Fibroblast of mammary gland (primary cell): ENCODE data around the gene MAPKBP1.

ENCODE experiments used
- DNase-seq: peaks from one replicate; pipeline ENCODE4 v3.0.0-alpha.2; 2010; ENCODE audit warnings: low read depth
- H3K4me3 ChIP-seq: 2 replicates; pipeline ENCODE4 v1.5.1; 2011; ENCODE audit warnings: low read depth, mild to moderate bottlenecking, low read length, moderate library complexity; ENCODE audit not compliant: control insufficient read depth
- CTCF ChIP-seq: conservative IDR thresholded peaks from 2 replicates; pipeline ENCODE4 v1.5.1; 2011; ENCODE audit warnings: low read depth, low read length, inconsistent platforms; ENCODE audit not compliant: control insufficient read depth, insufficient read depth

The MAPKBP1 gene

GRCh38 chr15:41824062-41824745 is 49.9 kb downstream of the MAPKBP1 start:
- H3K4me3 ChIP-seq, result no peak overlapping the region
- TF ChIP-seq CTCF, result no peak
- DNase-seq, result no peak

GRCh38 chr15:41825145-41825544 is 50.9 kb downstream of the MAPKBP1 start:
- no peak overlapping the region for H3K4me3 ChIP-seq
- TF ChIP-seq CTCF, result no peak
- DNase-seq, result no peak

GRCh38 chr15:41825572-41826535 is 51.6 kb downstream of the MAPKBP1 start:
- no peak for TF ChIP-seq CTCF
- no peak for DNase-seq
- H3K4me3 ChIP-seq, result no peak overlapping the region

- TF ChIP-seq CTCF, result no peak
- DNase-seq, result no peak
- peak overlapping the region; percentile 50 for H3K4me3 ChIP-seq
These were observed 53.1 kb downstream of the MAPKBP1 start for GRCh38 chr15:41827290-41827879.

GRCh38 chr15:41827880-41828806 is 53.9 kb downstream of the MAPKBP1 start, which contains the start of gene JMJD7:
Gene JMJD7, plus strand, starts transcription at chr15:41828092. Its CDS starts 33 bp downstream, at chr15:41828125.
- DNase-seq, result peak; percentile 77
- H3K4me3 ChIP-seq, result peak within 1 kb of the TSS; percentile 79
- no peak for TF ChIP-seq CTCF

GRCh38 chr15:41828807-41829141 is 54.5 kb downstream of the MAPKBP1 start:
- peak; percentile 22 for DNase-seq
- TF ChIP-seq CTCF, result no peak
- H3K4me3 ChIP-seq, result peak overlapping the region; percentile 79
